ENCODE results near the gene MMP1. TPM values are rescaled to one million over a fixed set of nuclear protein-coding genes. Genes with fewer than 3 reads are reported as not detected.

MMP1 gene
- polyA plus RNA-seq, 1 experiment = 233 TPM

DNA sequence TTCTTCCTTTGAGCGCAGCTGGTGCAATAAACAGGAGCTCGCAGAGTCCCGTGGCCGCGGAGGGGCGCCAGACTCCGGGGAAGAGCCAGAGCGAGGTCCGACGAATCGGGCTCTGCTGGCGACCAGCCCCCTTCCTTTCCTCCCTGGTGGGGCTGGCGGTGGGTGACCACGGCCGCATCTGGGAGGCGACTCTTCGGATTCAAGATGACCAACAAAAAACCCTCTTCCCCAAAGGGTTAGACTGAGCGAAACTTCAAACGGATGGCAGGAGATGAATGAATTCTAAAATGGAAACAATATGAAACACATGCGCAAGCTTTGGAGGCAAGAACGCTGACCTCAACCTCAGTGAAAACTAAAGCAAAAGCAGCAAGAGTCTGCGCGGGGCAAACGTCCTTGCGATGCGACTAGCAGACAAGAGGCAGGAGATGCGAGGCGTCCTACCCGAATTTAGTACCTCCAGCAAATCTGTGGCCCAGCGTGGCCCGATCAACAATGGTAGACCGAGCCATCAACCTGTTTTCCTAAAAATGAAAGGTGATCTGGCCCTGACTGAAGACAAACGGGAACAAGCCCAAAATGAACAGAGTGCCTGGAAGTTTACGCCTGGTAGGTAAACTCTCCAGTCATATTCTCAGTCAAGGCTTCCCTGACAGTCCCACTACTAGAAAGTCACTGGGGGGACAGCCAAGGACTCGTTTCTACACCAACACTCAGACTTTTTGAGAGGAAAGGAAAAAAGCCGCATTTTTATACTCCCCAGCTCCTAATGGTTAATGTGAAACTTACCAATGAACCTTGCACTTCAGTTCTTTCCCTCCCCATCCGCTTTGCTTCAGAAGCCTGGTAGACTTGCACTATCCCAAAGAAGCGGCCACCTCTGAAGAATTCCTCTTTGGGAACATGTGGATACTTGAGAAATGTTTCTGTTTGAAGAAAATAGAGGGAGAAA lies 33.8 kb upstream of the MMP1 start:
- TF ChIP-seq, protein P1, sequence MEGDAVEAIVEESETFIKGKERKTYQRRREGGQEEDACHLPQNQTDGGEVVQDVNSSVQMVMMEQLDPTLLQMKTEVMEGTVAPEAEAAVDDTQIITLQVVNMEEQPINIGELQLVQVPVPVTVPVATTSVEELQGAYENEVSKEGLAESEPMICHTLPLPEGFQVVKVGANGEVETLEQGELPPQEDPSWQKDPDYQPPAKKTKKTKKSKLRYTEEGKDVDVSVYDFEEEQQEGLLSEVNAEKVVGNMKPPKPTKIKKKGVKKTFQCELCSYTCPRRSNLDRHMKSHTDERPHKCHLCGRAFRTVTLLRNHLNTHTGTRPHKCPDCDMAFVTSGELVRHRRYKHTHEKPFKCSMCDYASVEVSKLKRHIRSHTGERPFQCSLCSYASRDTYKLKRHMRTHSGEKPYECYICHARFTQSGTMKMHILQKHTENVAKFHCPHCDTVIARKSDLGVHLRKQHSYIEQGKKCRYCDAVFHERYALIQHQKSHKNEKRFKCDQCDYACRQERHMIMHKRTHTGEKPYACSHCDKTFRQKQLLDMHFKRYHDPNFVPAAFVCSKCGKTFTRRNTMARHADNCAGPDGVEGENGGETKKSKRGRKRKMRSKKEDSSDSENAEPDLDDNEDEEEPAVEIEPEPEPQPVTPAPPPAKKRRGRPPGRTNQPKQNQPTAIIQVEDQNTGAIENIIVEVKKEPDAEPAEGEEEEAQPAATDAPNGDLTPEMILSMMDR (IDR thresholded peaks at IDR 0.05; ENCODE audit: insufficient read depth, low read depth, low read length) = peak; percentile 83
- H3K27me3 ChIP-seq (ENCODE audit: control insufficient read depth, insufficient read depth, low read length) = no peaks in the 10 kb centered on the region
- POLR2A ChIA-PET = no interaction called here
- DNase-seq (ENCODE audit: low read depth) = no peak
- no peaks in the 10 kb centered on the region for H3K36me3 ChIP-seq (ENCODE audit: control insufficient read depth, insufficient read depth, low read length)
- CTCF ChIA-PET = interaction anchor here (0.6 to 4.6 kb wide), 42 partner anchors 8 to 495 kb away, joined by 3 to 65 read pairs (median 5); partner anchors contain the start of gene MMP3
- H3K4me3 ChIP-seq (ENCODE audit: low read depth, low read length) = peak overlapping the region; percentile 43

DNA sequence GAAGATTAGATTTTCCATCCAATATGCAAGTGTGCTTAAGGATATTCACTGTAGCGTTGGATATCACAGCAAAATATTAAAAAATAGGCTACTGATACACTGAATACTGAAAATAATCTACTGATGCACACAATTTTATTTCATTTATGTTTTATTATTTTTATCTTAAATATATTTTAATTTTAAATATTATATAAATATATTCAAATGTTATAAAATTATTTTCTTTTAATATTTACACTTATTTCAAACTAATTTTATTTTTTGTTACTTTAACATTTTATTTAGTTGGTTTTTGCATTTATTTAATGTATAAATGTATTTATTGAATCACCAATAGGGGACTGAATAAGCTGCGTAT lies 33.1 kb upstream of the MMP1 start:
- Histone ChIP-seq H3K4me3 (ENCODE audit: low read depth, low read length) (no peak overlapping the region), H3K27me3 (ENCODE audit: control insufficient read depth, insufficient read depth, low read length) (no peaks in the 10 kb centered on the region), H3K36me3 (ENCODE audit: control insufficient read depth, insufficient read depth, low read length) (no peaks in the 10 kb centered on the region)
- DNase-seq (ENCODE audit: low read depth) = no peak
- ChIA-PET POLR2A (no interaction called here), CTCF (interaction anchor here (0.6 to 4.6 kb wide), 38 partner anchors 9 to 496 kb away, joined by 3 to 65 read pairs (median 5); partner anchors contain the start of gene MMP3)
- TF ChIP-seq, protein P1 (IDR thresholded peaks at IDR 0.05; ENCODE audit: insufficient read depth, low read depth, low read length) = no peak

DNA sequence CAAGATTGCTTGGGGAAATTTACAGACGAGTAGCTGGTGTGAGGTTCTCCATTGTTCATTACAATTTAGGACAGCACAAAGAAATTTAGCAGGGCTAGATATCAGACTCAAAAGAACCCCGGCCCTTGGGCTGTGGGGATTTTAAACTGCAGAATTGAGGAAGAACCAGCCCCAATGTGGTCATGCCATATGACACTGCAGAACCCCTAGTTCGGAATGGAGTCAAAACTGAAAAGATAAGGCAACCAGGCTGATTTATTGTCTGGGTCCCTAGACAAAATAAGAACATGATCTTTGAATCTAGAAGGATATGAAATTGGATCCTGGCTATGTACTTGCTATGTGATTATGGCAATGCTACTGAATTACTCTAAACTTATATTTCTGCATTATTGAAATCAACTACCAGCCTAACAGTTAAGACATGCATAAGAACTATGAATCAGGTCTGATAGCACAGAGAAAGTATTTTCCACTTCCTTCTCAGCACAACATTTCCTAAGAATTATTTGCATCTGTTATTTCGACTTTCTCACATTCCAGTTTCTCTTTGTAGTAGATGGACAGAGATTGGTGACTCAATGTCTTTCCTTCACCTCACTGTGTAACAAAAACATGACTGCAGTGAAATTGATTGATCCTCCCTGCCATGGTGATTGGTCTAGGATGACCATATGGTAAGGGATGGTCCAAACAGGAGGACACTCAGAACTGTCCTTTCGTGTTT lies 32.2 kb upstream of the MMP1 start:
- H3K27me3 ChIP-seq (ENCODE audit: control insufficient read depth, insufficient read depth, low read length) = no peaks in the 10 kb centered on the region
- DNase-seq (ENCODE audit: low read depth) = no peak
- TF ChIP-seq, protein P1 (IDR thresholded peaks at IDR 0.05; ENCODE audit: insufficient read depth, low read depth, low read length) = no peak
- no peak overlapping the region for H3K4me3 ChIP-seq (ENCODE audit: low read depth, low read length)
- ChIA-PET CTCF (interaction anchor here (1.2 to 4.6 kb wide), 16 partner anchors 13 to 232 kb away, joined by 3 to 65 read pairs (median 6); partner anchors contain the start of gene MMP3), POLR2A (no interaction called here)
- no peaks in the 10 kb centered on the region for H3K36me3 ChIP-seq (ENCODE audit: control insufficient read depth, insufficient read depth, low read length)

DNA sequence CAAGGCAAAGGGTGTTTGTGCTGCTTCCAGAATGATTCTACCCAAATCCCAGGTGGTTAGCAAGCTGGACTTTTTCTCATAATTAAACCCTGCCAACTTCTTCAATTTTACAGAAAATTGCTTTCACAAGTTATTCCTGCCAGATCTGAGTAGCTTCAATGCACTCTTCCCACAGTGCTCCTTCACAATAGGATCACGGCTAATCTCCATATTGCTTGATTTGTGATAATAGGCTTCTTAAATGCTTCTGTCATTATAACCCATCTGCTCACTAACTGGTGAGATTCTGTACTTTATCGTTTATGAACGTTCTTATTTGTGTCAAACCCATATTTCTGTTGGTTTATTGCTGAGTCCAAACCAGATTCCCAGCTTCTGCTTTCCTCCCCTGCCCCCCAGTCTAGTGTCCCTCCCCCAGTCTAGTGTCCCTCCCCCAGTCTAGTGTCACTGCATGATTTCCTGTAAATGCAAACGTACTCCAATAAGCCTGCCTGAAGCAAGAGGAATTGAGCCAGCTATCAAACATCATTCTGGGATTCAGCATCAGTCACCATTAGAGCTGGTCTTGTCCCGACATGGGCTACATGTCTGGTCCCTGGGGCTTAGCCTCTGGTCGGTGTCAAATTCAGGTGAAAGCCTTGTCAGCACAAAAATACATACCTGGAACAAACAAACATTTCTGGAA lies 31.5 kb upstream of the MMP1 start:
- DNase-seq (ENCODE audit: low read depth) = no peak
- no peaks in the 10 kb centered on the region for H3K27me3 ChIP-seq (ENCODE audit: control insufficient read depth, insufficient read depth, low read length)
- CTCF ChIA-PET = interaction anchor here (0.9 to 4.6 kb wide), 8 partner anchors 14 to 233 kb away, joined by 4 to 65 read pairs (median 6); no protein-coding TSS in a partner anchor
- POLR2A ChIA-PET = no interaction called here
- no peak overlapping the region for H3K4me3 ChIP-seq (ENCODE audit: low read depth, low read length)
- no peaks in the 10 kb centered on the region for H3K36me3 ChIP-seq (ENCODE audit: control insufficient read depth, insufficient read depth, low read length)
- TF ChIP-seq, protein P1 (IDR thresholded peaks at IDR 0.05; ENCODE audit: insufficient read depth, low read depth, low read length) = no peak

Data from BJ (cell line).